Transverse colon (tissue), 3 donors: ENCODE measurements around the gene ZNF366.

Experiments
- CTCF ChIP-seq, 5 experiments: fragments of 200-600 bp in 3 of 5; fragments of 450-650 bp in 2 of 5; sonication (generic) in 3 of 5; IDR thresholded peaks; 1 replicate in 2 of 5; 2 replicates in 3 of 5; pipeline ENCODE4 v1.5.1; 2016 to 2017; ENCODE audit warnings: antibody characterized with exemption in 5 of 5, inconsistent platforms in 3 of 5, mild to moderate bottlenecking in 2 of 5, moderate library complexity in 1 of 5
- EP300 ChIP-seq: sonication (generic); formaldehyde crosslinking; IDR thresholded peaks from one replicate; pipeline ENCODE4 v1.6.1; 2017; ENCODE audit warnings: antibody characterized with exemption, low read depth

GRCh38 chr5:72511774-72512592 is 4.8 kb upstream of the ZNF366 start:
- TF ChIP-seq CTCF (IDR thresholded peaks at IDR 0.05) (no peak), EP300 (no peak)
